ENCODE data around the gene CORIN.

The CORIN gene

DNA sequence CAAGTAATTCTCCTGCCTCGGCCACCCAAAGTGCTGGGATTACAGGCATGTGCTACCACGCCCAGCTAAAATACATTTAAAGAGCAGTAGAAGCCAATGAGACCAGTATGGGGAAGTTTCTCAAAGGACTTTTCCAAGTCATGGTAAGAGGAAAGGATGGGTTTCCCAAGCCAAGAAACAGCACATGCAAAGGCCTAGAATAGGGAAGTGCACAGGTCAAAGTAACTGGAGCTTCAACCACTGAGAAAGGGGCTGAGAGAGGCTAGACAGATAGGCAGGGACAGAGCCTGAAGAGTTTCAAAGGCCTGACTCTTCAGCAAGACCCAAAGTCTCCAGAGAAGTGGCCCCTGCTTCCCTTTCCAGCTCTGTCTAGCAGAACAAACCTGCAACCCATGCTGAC is 162.1 kb downstream of the CORIN start:
- no peak for DNase-seq (ENCODE audit: low spot score)
- TF ChIP-seq, protein P1, sequence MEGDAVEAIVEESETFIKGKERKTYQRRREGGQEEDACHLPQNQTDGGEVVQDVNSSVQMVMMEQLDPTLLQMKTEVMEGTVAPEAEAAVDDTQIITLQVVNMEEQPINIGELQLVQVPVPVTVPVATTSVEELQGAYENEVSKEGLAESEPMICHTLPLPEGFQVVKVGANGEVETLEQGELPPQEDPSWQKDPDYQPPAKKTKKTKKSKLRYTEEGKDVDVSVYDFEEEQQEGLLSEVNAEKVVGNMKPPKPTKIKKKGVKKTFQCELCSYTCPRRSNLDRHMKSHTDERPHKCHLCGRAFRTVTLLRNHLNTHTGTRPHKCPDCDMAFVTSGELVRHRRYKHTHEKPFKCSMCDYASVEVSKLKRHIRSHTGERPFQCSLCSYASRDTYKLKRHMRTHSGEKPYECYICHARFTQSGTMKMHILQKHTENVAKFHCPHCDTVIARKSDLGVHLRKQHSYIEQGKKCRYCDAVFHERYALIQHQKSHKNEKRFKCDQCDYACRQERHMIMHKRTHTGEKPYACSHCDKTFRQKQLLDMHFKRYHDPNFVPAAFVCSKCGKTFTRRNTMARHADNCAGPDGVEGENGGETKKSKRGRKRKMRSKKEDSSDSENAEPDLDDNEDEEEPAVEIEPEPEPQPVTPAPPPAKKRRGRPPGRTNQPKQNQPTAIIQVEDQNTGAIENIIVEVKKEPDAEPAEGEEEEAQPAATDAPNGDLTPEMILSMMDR (IDR thresholded peaks at IDR 0.05; ENCODE audit: extremely low read depth, insufficient read depth, missing control alignments): no peak
- in situ Hi-C loops (cut with MboI; ENCODE audit: low pct_unique_long_range_greater_than_20kb, low sequenced_read_pairs, unreplicated experiment): loop anchor here (25.0 kb wide), 1 partner anchor 411 kb away; no protein-coding TSS in a partner anchor

DNA sequence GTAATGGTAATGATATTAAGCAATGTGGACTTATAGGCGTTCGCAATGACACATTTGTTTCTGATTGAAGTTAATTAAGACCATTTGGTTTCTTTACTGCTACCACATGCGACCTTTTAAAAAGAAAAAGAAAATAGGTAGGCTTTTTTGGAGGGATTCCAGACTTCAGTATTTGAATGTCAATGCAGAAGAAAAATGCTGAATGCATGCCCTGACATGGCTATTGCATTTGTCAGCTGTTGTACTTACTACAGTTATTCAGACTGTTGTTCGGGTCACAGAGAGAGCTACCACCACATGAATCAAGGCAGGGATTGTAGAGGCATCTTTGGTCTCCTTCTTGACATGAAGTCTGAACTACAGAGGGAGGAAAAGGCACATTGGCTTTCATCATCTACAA is 163.7 kb downstream of the CORIN start:
- DNase-seq (ENCODE audit: low spot score): no peak
- TF ChIP-seq, protein P1 (IDR thresholded peaks at IDR 0.05; ENCODE audit: extremely low read depth, insufficient read depth, missing control alignments): no peak
- in situ Hi-C loops (cut with MboI; ENCODE audit: low pct_unique_long_range_greater_than_20kb, low sequenced_read_pairs, unreplicated experiment): no loop called here

DNA sequence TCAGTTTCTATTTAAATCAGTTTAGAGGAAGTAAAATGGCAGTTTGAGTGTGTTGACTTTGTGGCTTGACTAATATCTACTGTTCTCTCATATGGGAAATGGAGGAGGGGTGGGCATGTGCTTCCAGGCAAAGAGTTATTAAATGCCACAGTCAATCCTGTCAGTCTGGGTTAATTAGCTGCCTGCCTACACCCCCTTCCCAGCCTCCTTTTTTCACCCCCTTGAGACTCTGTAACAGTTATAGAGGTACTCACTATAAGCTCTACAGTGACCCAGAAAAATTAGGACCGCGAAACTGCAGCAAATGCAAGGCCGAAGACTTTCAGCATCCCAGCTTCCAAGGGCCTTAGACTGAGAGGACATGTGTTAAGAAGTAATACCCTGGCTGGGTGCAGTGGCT is 165.2 kb downstream of the CORIN start:
- in situ Hi-C loops (cut with MboI; ENCODE audit: low pct_unique_long_range_greater_than_20kb, low sequenced_read_pairs, unreplicated experiment): no loop called here
- TF ChIP-seq, protein P1 (IDR thresholded peaks at IDR 0.05; ENCODE audit: extremely low read depth, insufficient read depth, missing control alignments): no peak
- DNase-seq (ENCODE audit: low spot score): no peak

DNA sequence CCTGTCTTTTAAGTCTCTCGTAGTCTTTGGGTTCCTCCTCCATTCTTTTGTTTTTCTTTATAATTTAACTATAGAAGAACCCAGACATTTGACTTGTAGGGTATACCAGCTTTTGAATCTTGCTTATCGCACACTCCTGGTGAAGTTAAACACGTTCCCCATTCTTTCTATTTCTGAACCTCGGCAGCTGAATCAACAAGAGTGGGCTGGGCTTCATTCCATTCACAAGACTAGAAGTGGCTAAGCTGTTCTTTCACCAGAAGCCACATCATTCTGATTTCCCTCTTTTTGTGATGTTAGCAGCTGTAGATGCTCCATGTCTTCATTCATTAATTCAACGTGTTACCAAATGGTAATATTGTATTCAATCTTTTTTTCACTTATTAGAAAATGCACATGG is 167.9 kb downstream of the CORIN start:
- TF ChIP-seq, protein P1 (IDR thresholded peaks at IDR 0.05; ENCODE audit: extremely low read depth, insufficient read depth, missing control alignments): no peak
- no peak for DNase-seq (ENCODE audit: low spot score)
- in situ Hi-C loops (cut with MboI; ENCODE audit: low pct_unique_long_range_greater_than_20kb, low sequenced_read_pairs, unreplicated experiment): no loop called here

DNA sequence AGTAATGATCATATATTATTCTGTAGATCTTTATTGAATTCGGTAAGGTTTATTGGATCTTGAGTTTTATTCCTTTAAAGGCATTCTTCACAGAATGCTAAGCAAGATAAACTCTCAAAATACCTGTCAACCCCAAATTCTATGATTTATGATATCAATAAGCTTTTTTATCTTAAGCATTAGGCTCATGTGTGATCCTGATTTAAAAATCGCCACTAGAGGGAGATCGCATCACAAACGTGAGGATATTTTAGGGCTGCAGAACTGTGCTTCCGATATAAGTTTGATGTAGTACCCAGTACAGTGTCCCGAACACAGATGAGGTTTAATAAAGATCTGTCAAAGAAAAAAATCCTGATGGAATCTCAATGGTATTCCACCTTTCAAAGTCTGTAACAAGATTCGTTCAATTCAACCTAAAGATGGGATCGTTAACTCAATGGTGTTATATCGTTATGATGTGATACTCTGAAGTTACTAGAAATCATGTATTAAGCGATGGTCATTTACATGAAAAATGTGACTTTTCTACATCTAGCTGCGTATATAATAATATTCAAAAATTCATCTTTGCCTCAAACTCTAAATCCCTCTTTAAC is 169.0 kb downstream of the CORIN start:
- in situ Hi-C loops (cut with MboI; ENCODE audit: low pct_unique_long_range_greater_than_20kb, low sequenced_read_pairs, unreplicated experiment): no loop called here
- DNase-seq (ENCODE audit: low spot score): peak; percentile 31
- TF ChIP-seq, protein P1 (IDR thresholded peaks at IDR 0.05; ENCODE audit: extremely low read depth, insufficient read depth, missing control alignments): peak; percentile 76

DNA sequence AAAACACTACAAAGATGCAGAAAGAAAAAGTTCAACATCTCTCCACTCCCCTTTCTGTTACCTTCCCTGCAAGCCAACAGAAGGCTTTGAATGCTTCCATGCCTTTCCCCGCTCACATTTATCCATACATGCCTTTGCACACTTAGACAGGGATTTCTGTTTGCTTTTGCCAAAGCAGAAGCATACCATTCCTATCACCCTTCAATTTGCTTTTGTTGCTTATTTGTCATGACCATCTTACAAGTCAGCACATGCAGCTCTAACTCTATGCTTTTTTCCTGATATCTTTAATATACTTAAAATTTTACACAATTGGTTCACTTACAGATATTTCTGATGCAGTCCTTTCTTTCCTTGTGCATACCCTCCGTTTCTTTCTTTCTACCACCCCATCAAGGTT is 169.6 kb downstream of the CORIN start:
- in situ Hi-C loops (cut with MboI; ENCODE audit: low pct_unique_long_range_greater_than_20kb, low sequenced_read_pairs, unreplicated experiment): no loop called here
- no peak for DNase-seq (ENCODE audit: low spot score)
- TF ChIP-seq, protein P1 (IDR thresholded peaks at IDR 0.05; ENCODE audit: extremely low read depth, insufficient read depth, missing control alignments): no peak

Measured in GM13977 (cell line).